Gastroesophageal sphincter (tissue), 3 donors: ENCODE data around the gene ZZZ3.

ENCODE experiments used
- EP300 ChIP-seq: sonication (generic); formaldehyde crosslinking; IDR thresholded peaks from one replicate; pipeline ENCODE4 v1.6.1; 2017; ENCODE audit warnings: antibody characterized with exemption, mild to moderate bottlenecking
- POLR2A ChIP-seq, 2 donors: fragments of 450-650 bp; IDR thresholded peaks; one replicate each; pipeline ENCODE4 v1.6.1; 2017; ENCODE audit warnings: antibody characterized with exemption in 2 of 2, mild to moderate bottlenecking in 2 of 2, moderate library complexity in 1 of 2
- POLR2AphosphoS5 ChIP-seq: sonication (generic); formaldehyde crosslinking; IDR thresholded peaks from one replicate; pipeline ENCODE4 v1.6.1; 2017; ENCODE audit warnings: antibody characterized with exemption
- TF ChIP-seq, protein P1 (sequence below), 4 experiments: fragments of 200-600 bp in 2 of 4; fragments of 450-650 bp in 2 of 4; sonication (generic) in 1 of 4; IDR thresholded peaks; one replicate each; pipeline ENCODE4 v1.5.1; 2017 to 2019; ENCODE audit warnings: antibody characterized with exemption in 4 of 4, mild to moderate bottlenecking in 2 of 4, moderate library complexity in 2 of 4

DNA sequence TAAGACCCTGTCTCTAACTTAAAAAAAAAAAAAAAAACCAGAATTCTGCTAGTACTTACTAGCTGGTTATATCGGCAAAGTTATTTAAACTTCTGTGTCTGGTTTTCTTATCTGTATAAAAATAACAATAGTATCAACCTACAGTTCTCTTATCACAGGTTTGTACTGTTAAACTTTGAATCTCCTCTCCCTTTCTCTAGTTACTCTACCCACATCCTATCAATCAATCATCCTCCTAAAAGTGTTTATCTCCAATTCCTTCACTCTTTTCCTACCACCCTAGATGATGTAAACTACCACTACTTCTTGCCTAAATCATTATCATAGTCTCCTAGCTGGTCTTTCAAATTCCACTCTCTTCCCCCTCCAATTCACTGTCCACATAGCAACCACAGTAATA lies 49.6 kb upstream of the ZZZ3 start:
- TF ChIP-seq, protein P1, sequence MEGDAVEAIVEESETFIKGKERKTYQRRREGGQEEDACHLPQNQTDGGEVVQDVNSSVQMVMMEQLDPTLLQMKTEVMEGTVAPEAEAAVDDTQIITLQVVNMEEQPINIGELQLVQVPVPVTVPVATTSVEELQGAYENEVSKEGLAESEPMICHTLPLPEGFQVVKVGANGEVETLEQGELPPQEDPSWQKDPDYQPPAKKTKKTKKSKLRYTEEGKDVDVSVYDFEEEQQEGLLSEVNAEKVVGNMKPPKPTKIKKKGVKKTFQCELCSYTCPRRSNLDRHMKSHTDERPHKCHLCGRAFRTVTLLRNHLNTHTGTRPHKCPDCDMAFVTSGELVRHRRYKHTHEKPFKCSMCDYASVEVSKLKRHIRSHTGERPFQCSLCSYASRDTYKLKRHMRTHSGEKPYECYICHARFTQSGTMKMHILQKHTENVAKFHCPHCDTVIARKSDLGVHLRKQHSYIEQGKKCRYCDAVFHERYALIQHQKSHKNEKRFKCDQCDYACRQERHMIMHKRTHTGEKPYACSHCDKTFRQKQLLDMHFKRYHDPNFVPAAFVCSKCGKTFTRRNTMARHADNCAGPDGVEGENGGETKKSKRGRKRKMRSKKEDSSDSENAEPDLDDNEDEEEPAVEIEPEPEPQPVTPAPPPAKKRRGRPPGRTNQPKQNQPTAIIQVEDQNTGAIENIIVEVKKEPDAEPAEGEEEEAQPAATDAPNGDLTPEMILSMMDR (IDR thresholded peaks at IDR 0.05), result no peak
- TF ChIP-seq POLR2A (IDR thresholded peaks at IDR 0.05), result no peak
- no peak for TF ChIP-seq EP300
- no peak for TF ChIP-seq POLR2AphosphoS5
